H1 (cell line): ENCODE results near the gene ZNF318. TPM values are rescaled to one million over a fixed set of nuclear protein-coding genes. Genes with fewer than 3 reads are reported as not detected.

ENCODE experiments used
- CTCF ChIA-PET: fragments of 300-600 bp; sonication (Branson Sonifier 250); formaldehyde crosslinking; loops from one replicate; lab custom pipeline; 2021; ENCODE audit not compliant: partially characterized antibody; lab: Charles Lee
- POLR2A ChIA-PET: fragments of 300-600 bp; sonication (Branson Sonifier 250); formaldehyde crosslinking; loops from one replicate; lab custom pipeline; 2021; ENCODE audit warnings: inconsistent platforms; ENCODE audit not compliant: partially characterized antibody; lab: Charles Lee
- DNase-seq, 2 experiments: peaks; one replicate each; pipeline versions ENCODE4 v3.0.0 to v3.0.0-alpha.2; 2010 to 2022; ENCODE audit warnings: low spot score in 2 of 2, low read depth in 1 of 2, mixed read lengths in 1 of 2
- FAIRE-seq: peaks from 2 replicates; lab custom pipeline; 2011; peaks lifted over from hg19 to GRCh38; lab: Jason Lieb, UNC
- H2AFZ ChIP-seq: 2 replicates; pipeline ENCODE4 v1.8.1; 2012; ENCODE audit warnings: low read length, inconsistent platforms
- H2AK5ac ChIP-seq: 2 replicates; pipeline ENCODE4 v1.6.1; 2013; ENCODE audit warnings: low read depth, low read length
- H2BK120ac ChIP-seq: replicated peaks from 2 replicates; pipeline ENCODE3; 2013; ENCODE audit warnings: low read depth, low read length, inconsistent platforms
- H2BK12ac ChIP-seq: 2 replicates; pipeline ENCODE4 v1.6.1; 2013; ENCODE audit warnings: low read depth, low read length
- H2BK15ac ChIP-seq: 2 replicates; pipeline ENCODE4 v1.6.1; 2013; ENCODE audit warnings: low read length
- H2BK20ac ChIP-seq: 2 replicates; pipeline ENCODE4 v1.6.1; 2013; ENCODE audit warnings: low read length
- H2BK5ac ChIP-seq: 2 replicates; pipeline ENCODE4 v1.6.1; 2013; ENCODE audit warnings: low read depth, low read length
- H3K14ac ChIP-seq: 2 replicates; pipeline ENCODE4 v1.6.1; 2013; ENCODE audit warnings: inconsistent platforms; ENCODE audit not compliant: insufficient read length
- H3K18ac ChIP-seq: 2 replicates; pipeline ENCODE4 v1.6.1; 2013; ENCODE audit warnings: low read length; ENCODE audit errors: extremely low read depth
- H3K23ac ChIP-seq: 2 replicates; pipeline ENCODE4 v1.6.1; 2013; ENCODE audit warnings: inconsistent platforms; ENCODE audit not compliant: insufficient read length
- H3K23me2 ChIP-seq: 2 replicates; pipeline ENCODE4 v1.6.1; 2013; ENCODE audit warnings: low read depth, low read length
- H3K27ac ChIP-seq: 2 replicates; pipeline ENCODE4 v1.6.1; 2011; ENCODE audit warnings: low read depth, low read length, inconsistent platforms
- H3K27me3 ChIP-seq, 4 experiments: replicated peaks in 1 of 4; 1 replicate in 1 of 4; 2 replicates in 3 of 4; pipeline versions ENCODE4 v1.6.1 to v1.8.1; 2011 to 2013; ENCODE audit warnings: low read length in 3 of 4, mild to moderate bottlenecking in 3 of 4, inconsistent platforms in 2 of 4, mixed read lengths in 2 of 4, moderate library complexity in 1 of 4; ENCODE audit not compliant: control insufficient read depth in 3 of 4, insufficient read depth in 3 of 4; ENCODE audit errors: extremely low read depth in 1 of 4
- H3K36me3 ChIP-seq, 4 experiments: 2 replicates each; pipeline versions ENCODE4 v1.6.1 to v1.8.1; 2011 to 2013; ENCODE audit warnings: mild to moderate bottlenecking in 4 of 4, low read length in 3 of 4, moderate library complexity in 2 of 4, control low read depth in 1 of 4, inconsistent platforms in 1 of 4; ENCODE audit not compliant: insufficient read depth in 4 of 4, control insufficient read depth in 2 of 4
- H3K4ac ChIP-seq: replicated peaks from 2 replicates; pipeline ENCODE3; 2013; ENCODE audit warnings: low read length, low read depth, mixed read lengths, inconsistent platforms; ENCODE audit not compliant: insufficient read length
- H3K4me1 ChIP-seq, 4 experiments: replicated peaks in 1 of 4; 1 replicate in 1 of 4; 2 replicates in 3 of 4; pipeline versions ENCODE4 v1.6.1 to v1.8.1; 2011 to 2013; ENCODE audit warnings: low read length in 3 of 4, inconsistent platforms in 2 of 4, mixed read lengths in 1 of 4; ENCODE audit not compliant: insufficient read depth in 4 of 4, control insufficient read depth in 3 of 4
- H3K4me2 ChIP-seq, 2 experiments: 2 replicates each; pipeline versions ENCODE4 v1.6.1 to v1.8.1; 2011 to 2013; ENCODE audit warnings: low read depth in 2 of 2, low read length in 2 of 2, control low read depth in 1 of 2, inconsistent platforms in 1 of 2, mild to moderate bottlenecking in 1 of 2; ENCODE audit not compliant: insufficient read depth in 1 of 2
- H3K4me3 ChIP-seq, 4 experiments: fragments of 200-600, 300-600 bp in 1 of 4; sonication (generic), shearing (Covaris generic), sonication (Bioruptor Twin) in 1 of 4; 2 replicates each; pipeline versions ENCODE4 v1.5.1 to v1.8.1; 2011 to 2016; ENCODE audit warnings: low read length in 4 of 4, low read depth in 3 of 4, control low read depth in 2 of 4, inconsistent platforms in 2 of 4, mild to moderate bottlenecking in 2 of 4, mixed read lengths in 1 of 4, moderate library complexity in 1 of 4; ENCODE audit not compliant: insufficient read depth in 2 of 4; ENCODE audit errors: extremely low read depth in 1 of 4
- H3K56ac ChIP-seq: replicated peaks from 2 replicates; pipeline ENCODE3; 2013; ENCODE audit warnings: low read depth, mild to moderate bottlenecking, mixed read lengths, low read length, inconsistent platforms; ENCODE audit not compliant: insufficient read length
- H3K79me1 ChIP-seq: 2 replicates; pipeline ENCODE4 v1.6.1; 2013; ENCODE audit warnings: low read depth, low read length, control low read depth
- H3K79me2 ChIP-seq, 2 experiments: 2 replicates each; pipeline versions ENCODE4 v1.6.1 to v1.8.1; 2012 to 2013; ENCODE audit warnings: low read length in 2 of 2, mild to moderate bottlenecking in 2 of 2, inconsistent platforms in 1 of 2; ENCODE audit not compliant: insufficient read depth in 2 of 2, control insufficient read depth in 1 of 2
- H3K9ac ChIP-seq, 4 experiments: replicated peaks in 1 of 4; 1 replicate in 1 of 4; 2 replicates in 3 of 4; pipeline versions ENCODE4 v1.6.1 to v1.8.1; 2011 to 2013; ENCODE audit warnings: low read depth in 3 of 4, low read length in 3 of 4, control low read depth in 2 of 4, mild to moderate bottlenecking in 2 of 4, moderate library complexity in 2 of 4, inconsistent platforms in 1 of 4; ENCODE audit errors: extremely low read depth in 1 of 4
- H3K9me3 ChIP-seq, 2 experiments: 2 replicates each; pipeline versions ENCODE4 v1.6.1 to v1.8.1; 2012 to 2013; ENCODE audit warnings: mild to moderate bottlenecking in 2 of 2, moderate library complexity in 2 of 2, control low read depth in 1 of 2, inconsistent platforms in 1 of 2, low read depth in 1 of 2, low read length in 1 of 2, mixed read lengths in 1 of 2; ENCODE audit not compliant: insufficient read depth in 2 of 2
- H4K20me1 ChIP-seq, 2 experiments: replicated peaks in 1 of 2; 2 replicates each; pipeline versions ENCODE3 to v1.8.1; 2011 to 2013; ENCODE audit warnings: inconsistent platforms in 2 of 2, low read length in 2 of 2, mild to moderate bottlenecking in 1 of 2; ENCODE audit not compliant: insufficient read depth in 2 of 2, control insufficient read depth in 1 of 2
- H4K5ac ChIP-seq: 2 replicates; pipeline ENCODE4 v1.6.1; 2013; ENCODE audit warnings: low read length, low read depth, mixed read lengths, inconsistent platforms; ENCODE audit not compliant: insufficient read length
- H4K8ac ChIP-seq: 2 replicates; pipeline ENCODE4 v1.8.0; 2013; ENCODE audit warnings: mild to moderate bottlenecking, moderate library complexity, low read length, inconsistent platforms; ENCODE audit not compliant: insufficient read depth; ENCODE audit errors: extremely low read depth
- H4K91ac ChIP-seq: replicated peaks from 2 replicates; pipeline ENCODE3; 2013; ENCODE audit warnings: low read length, mixed read lengths, inconsistent platforms; ENCODE audit not compliant: insufficient read length
- ATF3 ChIP-seq: IDR thresholded peaks from 2 replicates; pipeline ENCODE4 v1.6.1; 2011; ENCODE audit warnings: low read depth, mild to moderate bottlenecking, low read length; ENCODE audit not compliant: insufficient read depth
- CBX5 ChIP-seq: fragments of 300-800, 300-1000 bp; sonication (generic); IDR thresholded peaks from 2 replicates; pipeline ENCODE4 v1.7.1; 2016; ENCODE audit warnings: antibody characterized with exemption, low read length, low read depth
- CHD2 ChIP-seq: IDR thresholded peaks from 2 replicates; pipeline ENCODE4 v1.6.1; 2012; ENCODE audit warnings: low read length, improper control_type of control experiment
- CREB1 ChIP-seq: IDR thresholded peaks from 2 replicates; pipeline ENCODE4 v1.6.1; 2012; ENCODE audit warnings: inconsistent platforms
- GABPA ChIP-seq: IDR thresholded peaks from 2 replicates; pipeline ENCODE4 v1.6.1; 2011; ENCODE audit warnings: mild to moderate bottlenecking, low read length, moderate library complexity, borderline replicate concordance; ENCODE audit not compliant: insufficient read depth
- HDAC6 ChIP-seq: IDR thresholded peaks from one replicate; pipeline ENCODE4 v1.7.1; 2012; ENCODE audit warnings: low read depth, mild to moderate bottlenecking, inconsistent platforms, low read length, moderate library complexity
- KDM1A ChIP-seq: fragments of 200-600, 300-600 bp; sonication (generic); IDR thresholded peaks from 2 replicates; pipeline ENCODE4 v1.7.1; 2016; ENCODE audit warnings: mild to moderate bottlenecking, low read length, borderline replicate concordance
- KDM4A ChIP-seq: IDR thresholded peaks from one replicate; pipeline ENCODE4 v1.7.1; 2012; ENCODE audit warnings: low read depth, mild to moderate bottlenecking, moderate library complexity, low read length, inconsistent platforms; ENCODE audit not compliant: severe bottlenecking
- MAX ChIP-seq: IDR thresholded peaks from 2 replicates; pipeline ENCODE4 v1.6.1; 2012; ENCODE audit warnings: inconsistent platforms
- NRF1 ChIP-seq: IDR thresholded peaks from 2 replicates; pipeline ENCODE4 v1.6.1; 2011; ENCODE audit warnings: mild to moderate bottlenecking, low read depth, low read length, improper control_type of control experiment
- SP1 ChIP-seq: IDR thresholded peaks from 2 replicates; pipeline ENCODE4 v1.6.1; 2011; ENCODE audit warnings: low read depth, low read length
- SP2 ChIP-seq: IDR thresholded peaks from 2 replicates; pipeline ENCODE4 v1.6.1; 2012; ENCODE audit warnings: mild to moderate bottlenecking, low read length, inconsistent platforms
- SP4 ChIP-seq: IDR thresholded peaks from 2 replicates; pipeline ENCODE4 v1.6.1; 2012; ENCODE audit warnings: low read length, inconsistent platforms
- TCF12 ChIP-seq: IDR thresholded peaks from 2 replicates; pipeline ENCODE4 v1.6.1; 2011; ENCODE audit warnings: low read depth, mild to moderate bottlenecking, low read length
- WGBS, 2 experiments: shearing (Covaris generic) in 1 of 2; methylation state at CpG; one replicate each; pipeline versions ENCODE4 v1.1.6 to v1.1.7; 2013 to 2015; ENCODE audit warnings: low lambda C conversion rate in 2 of 2, mixed read lengths in 2 of 2, inconsistent platforms in 1 of 2, low coverage in 1 of 2, missing lambda C conversion rate in 1 of 2; ENCODE audit not compliant: insufficient replicate concordance in 2 of 2, insufficient coverage in 1 of 2, insufficient read length in 1 of 2; ENCODE audit errors: extremely low coverage in 1 of 2, missing lambda C conversion rate in 1 of 2; 5-methylcytosine and 5-hydroxymethylcytosine counted together
- polyA plus RNA-seq, 7 experiments: library from polyadenylated mRNA; depleted of rRNA in 3 of 7; stranded (reverse) in 5 of 7; unstranded in 2 of 7; fragments of >200 nt in 5 of 7; fragments of 200-250 nt in 2 of 7; gene quantifications; 1 replicate in 5 of 7; 2 replicates in 1 of 7; 4 replicates in 1 of 7; pipeline versions ENCODE4 v1.2.1 to v1.2.3, GENCODE V29; 2011 to 2013; ENCODE audit warnings: missing spikeins in 2 of 7, mixed read lengths in 2 of 7
- total RNA-seq: library from RNA; stranded (reverse); fragmentation: NEBNext Ultra II Directional; extraction: Animal tissue kit (Norgen Biotek cat#: 25700); gene quantifications from 2 replicates; pipeline ENCODE4 v1.2.1, GENCODE V29; 2021

The ZNF318 gene
- total and polyA plus RNA-seq, 2 of the 8 experiments (the other 6 are each of a cell fraction or from before 2014, with no cell fraction given), result 10.2 to 22.1 TPM

- Histone ChIP-seq H4K5ac (no peak overlapping the region), H3K23ac (no peak overlapping the region), H3K4me1 (no peaks in the 10 kb centered on the region), H3K14ac (no peak overlapping the region), H3K4ac (no peak overlapping the region), H2BK120ac (no peak overlapping the region), H3K56ac (peak overlapping the region; percentile 87), H4K20me1 (peaks cover 0 to 8% of the 10 kb centered on the region in 2 experiments), H3K27me3 (peaks cover 0 to 2% (median 0%) of the 10 kb centered on the region in 4 experiments; a peak in 1 of 7 replicates), H3K79me2 (no peaks in the 10 kb centered on the region), H3K18ac (no peak overlapping the region), H3K4me3 (no peak overlapping the region), H2AK5ac (peak overlapping the region; percentile 89; the same call in 1 of the 2 replicates), H3K36me3 (no peaks in the 10 kb centered on the region; a peak in 1 of 8 replicates), H3K9me3 (no peaks in the 10 kb centered on the region), H2AFZ (no peak overlapping the region), H2BK15ac (no peak overlapping the region), H3K4me2 (no peak overlapping the region), H2BK20ac (no peak overlapping the region), H2BK5ac (no peak overlapping the region), H3K27ac (no peak overlapping the region), H2BK12ac (peak overlapping the region; percentile 13; the same call in 1 of the 2 replicates), H3K23me2 (peaks cover 12% of the 10 kb centered on the region; the same call in 1 of the 2 replicates), H4K91ac (no peak overlapping the region), H3K79me1 (no peaks in the 10 kb centered on the region), H3K9ac (no peak overlapping the region), H4K8ac (no peak overlapping the region)
- FAIRE-seq (no peak), DNase-seq (no peak)
- ChIA-PET POLR2A (no interaction called here), CTCF (interaction anchor here (2.4 kb wide), 1 partner anchor 13 kb away, joined by 12 read pairs; the partner anchor contains the start of gene CRIP3)
- WGBS, 2 experiments, result 88% methylated on average over 3 of the region's 3 CpGs; no CpG with 5 or more reads in 1 of the 2 experiments
- no peak for TF ChIP-seq KDM4A
- TF ChIP-seq NRF1, result no peak
- TF ChIP-seq CREB1, result no peak
- TF ChIP-seq SP2, result no peak
- no peak for TF ChIP-seq TCF12
- no peak for TF ChIP-seq SP1
- no peak for TF ChIP-seq MAX
- no peak for TF ChIP-seq CHD2
- TF ChIP-seq SP4, result no peak
- no peak for TF ChIP-seq KDM1A
- TF ChIP-seq HDAC6, result no peak
- TF ChIP-seq GABPA, result no peak
- no peak for TF ChIP-seq CBX5
- TF ChIP-seq ATF3, result no peak
These were observed 74.9 kb downstream of the ZNF318 start for GRCh38 chr6:43294536-43294935.
